GM19043 (cell line): ENCODE measurements around the gene NIPA2.

Source experiments
- ATAC-seq: cut with Tn5 transposase; IDR thresholded peaks from one replicate; pipeline ENCODE4 v1.9.1; 2021; ENCODE audit warnings: low read depth; ENCODE audit not compliant: unreplicated experiment

NIPA2 gene

DNA sequence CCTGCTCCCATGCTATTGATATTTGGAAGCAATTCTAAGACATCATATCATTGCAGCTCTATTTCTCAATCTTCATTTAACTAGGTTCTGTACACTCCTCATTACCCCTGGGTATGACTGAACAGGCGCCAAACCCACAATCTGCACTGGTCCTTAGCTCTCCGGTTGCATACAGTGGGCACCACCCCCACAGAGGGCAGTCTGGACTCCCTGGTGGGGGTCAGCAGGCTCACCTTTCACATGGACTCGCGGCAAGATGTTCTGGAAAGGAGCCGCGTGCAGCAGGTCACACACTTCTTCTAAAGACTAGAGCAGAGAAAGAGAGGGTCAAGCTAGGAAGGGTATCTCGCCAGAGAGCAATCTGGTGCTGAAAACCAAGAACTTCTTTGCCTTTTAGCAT, 36.5 kb downstream of the NIPA2 start:
- no peak for ATAC-seq

- no peak for ATAC-seq
Observed at GRCh38 chr15:22877117-22877516, 38.7 kb downstream of the NIPA2 start.

DNA sequence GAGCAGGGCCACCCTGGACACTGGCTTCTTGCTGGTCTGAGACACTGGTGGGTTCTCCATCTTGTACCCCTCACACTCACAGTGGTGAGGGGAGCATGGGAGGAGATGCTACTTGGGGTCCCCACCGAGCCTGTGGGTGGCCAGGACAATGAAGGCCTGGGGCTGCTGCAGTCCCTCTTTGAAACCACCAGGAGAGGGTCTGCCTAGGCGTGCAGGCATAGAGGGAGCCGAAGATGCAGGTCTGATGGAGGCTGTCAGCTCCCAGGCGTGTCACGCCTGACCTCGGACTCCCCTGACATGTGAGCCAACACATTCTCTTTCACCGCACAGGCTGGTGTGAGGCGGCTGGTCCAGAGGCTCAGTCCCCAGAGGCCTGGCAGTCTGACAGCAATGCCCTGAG, 39.1 kb downstream of the NIPA2 start:
- ATAC-seq: no peak

DNA sequence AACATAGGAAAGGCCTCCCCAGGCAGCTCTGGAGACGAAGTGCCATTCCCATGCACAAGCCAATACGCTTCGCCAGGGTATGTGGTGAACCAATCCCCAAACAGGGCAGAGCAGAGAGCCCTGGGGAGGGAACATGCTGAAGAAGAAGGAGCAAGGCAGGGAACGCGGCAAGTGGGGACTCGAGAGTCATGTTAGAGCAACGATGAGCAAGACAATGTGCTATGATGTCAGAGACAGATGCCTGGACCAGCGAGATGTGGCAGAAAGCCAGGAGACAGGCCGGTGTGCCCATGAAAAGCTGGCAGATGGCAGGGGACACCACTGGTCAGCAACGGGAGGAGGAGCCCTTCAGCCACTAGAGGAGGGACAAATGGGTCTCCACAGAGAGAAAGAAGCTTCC, 39.6 kb downstream of the NIPA2 start:
- no peak for ATAC-seq

GRCh38 chr15:22880068-22880980, 41.9 kb downstream of the NIPA2 start:
- ATAC-seq: no peak

GRCh38 chr15:22880981-22881738, 42.7 kb downstream of the NIPA2 start:
- ATAC-seq: no peak

- no peak for ATAC-seq
Observed at GRCh38 chr15:22881739-22882440, 43.4 kb downstream of the NIPA2 start.

- ATAC-seq: no peak
Observed at GRCh38 chr15:22883196-22883595, 44.7 kb downstream of the NIPA2 start.

DNA sequence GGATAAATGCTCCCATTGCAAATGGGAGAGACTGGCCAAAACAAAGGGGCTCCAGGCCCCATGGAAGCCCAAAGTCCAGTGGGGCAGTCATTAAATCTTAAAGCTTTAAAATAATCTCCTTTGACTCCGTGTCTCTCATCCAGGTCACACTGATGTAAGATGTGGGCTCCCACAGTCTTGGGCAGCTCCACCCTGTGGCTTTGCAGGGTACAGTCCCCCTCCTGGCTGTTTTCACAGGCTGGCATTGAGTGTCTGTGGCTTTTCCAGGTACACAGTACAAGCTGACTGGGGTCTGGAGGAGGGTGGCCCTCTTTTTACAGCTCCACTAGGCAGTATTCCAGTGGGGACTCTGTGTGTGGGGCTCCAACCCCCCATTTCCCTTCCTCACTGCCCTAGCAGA, 45.9 kb downstream of the NIPA2 start:
- no peak for ATAC-seq

GRCh38 chr15:22885120-22885519, 46.7 kb downstream of the NIPA2 start:
- ATAC-seq: no peak

DNA sequence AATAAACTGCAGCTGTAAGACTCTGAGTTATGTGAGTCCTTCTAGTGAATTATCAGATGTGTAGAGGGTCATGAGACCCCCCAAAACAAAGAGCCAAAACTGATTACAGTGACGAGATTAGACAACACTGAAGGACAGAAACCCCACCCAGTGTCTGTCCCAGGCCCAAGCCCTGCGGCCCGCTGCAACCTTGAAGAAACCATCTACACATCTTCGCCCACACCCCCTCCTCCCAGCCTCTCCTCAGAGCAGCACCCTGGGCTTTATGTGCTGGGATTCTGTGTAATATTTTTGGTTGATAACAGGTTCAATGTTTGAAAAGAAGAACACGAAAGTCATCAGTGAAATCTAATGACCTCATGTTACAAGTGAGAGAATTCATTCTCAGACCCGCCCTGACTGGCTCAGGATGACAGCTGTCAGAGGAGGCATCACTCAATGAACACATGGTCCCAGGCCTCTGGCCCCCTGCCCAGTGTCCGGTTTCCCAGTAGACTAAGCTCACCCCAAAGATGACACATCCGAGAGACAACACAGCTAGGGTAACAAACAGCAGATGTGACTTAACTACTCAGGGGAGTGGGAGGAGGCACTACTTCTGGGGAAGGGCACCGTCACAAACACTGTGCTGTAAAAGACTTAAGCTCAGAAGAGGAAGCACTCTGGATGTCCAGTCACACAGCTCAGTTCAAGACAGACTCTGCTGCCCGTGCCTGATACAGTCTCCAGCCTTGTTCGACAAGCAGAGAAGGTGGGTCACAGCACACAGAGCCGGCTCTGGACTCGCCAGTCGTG, 48.9 kb downstream of the NIPA2 start:
- ATAC-seq: no peak

- ATAC-seq: no peak
Observed at GRCh38 chr15:22888120-22888859, 49.8 kb downstream of the NIPA2 start.

DNA sequence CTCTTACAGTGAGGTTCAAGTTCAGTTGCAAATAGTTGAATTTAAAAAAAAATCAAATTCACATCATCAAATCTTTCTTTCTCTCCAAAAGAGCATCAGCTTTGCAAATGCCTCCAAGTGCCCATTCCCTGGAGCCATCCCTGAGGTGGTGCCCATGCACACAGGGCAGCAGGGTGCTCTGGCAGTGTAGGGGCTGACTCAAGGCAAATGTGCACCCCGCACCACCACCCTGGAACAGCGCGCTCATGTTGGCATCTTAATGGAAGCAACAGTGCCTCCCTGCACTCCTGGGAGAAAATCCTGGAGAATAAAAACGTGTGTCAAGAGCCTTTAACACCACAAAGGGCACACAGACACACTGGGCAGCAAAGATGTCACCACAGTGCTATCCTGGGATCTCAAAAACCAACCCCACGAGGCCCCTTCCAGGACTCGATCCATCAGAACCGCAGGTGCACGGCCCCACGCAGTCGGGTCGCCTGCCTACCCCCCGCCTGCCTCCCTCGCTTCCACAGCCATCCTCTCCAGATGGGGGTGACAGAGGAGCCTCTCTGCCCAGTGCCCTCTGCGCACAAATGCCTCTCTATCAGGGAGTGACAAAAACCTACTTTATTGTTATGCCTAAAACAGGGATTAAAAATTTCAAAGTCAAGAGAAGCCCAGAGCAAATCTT, 50.8 kb downstream of the NIPA2 start:
- ATAC-seq: no peak

DNA sequence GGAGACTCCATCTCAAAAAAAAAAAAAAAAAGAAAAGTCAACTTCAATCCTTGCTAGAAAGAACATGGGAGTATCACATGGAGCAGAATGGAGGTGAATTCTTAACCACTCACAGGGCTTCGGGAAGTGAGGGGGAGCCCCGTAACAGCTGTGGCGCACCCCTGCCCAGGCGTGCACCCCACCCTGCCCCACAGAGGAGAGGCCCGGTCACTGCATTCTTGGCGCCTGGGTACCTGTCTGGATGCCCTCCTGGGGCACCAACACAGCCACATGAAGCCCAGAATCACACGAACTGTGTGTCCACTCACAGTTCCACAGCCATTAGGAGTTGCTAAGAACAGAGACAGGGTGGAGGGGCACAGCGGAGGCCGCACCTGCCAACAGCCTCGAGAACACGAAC, 51.8 kb downstream of the NIPA2 start:
- ATAC-seq: no peak

- no peak for ATAC-seq
Observed at GRCh38 chr15:22891426-22892210, 53.2 kb downstream of the NIPA2 start.

GRCh38 chr15:22892333-22892732, 53.9 kb downstream of the NIPA2 start:
- ATAC-seq: no peak

DNA sequence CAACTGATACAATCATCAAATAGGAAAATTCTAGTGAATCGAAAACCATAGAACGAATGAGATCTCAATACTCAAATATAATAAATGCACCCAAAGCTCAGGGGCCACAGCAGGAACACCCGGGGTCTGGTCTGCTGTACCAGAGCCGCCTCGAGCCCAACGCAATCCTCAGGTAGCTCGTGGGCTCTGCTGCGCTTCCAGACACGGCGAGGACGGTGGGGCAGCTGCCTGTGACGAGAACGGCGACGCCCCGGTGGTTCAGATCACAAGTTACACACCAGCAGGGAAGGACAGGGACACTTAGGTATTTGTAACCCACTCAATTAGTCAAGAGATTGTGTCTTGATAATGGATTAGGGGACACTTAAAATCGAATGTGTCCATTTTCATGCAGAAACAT, 54.6 kb downstream of the NIPA2 start:
- ATAC-seq: no peak

DNA sequence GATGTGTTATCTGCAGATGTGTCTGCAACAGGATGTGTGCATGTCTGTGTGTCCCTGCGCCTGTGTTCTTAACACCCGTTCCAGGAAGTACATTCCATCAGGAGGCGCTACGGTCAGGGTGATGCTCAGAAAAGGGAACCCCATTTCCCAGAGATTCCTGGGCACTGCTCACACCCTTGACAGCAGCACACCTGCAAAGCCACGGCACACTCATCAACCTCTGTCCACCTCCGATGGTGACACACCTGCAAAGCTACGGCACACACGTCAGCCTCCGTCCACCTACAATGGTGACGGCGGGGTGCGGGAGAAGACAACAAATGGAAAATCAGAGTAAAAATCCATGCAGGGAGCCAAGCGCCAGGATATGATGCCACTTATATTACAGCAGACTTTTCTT, 55.4 kb downstream of the NIPA2 start:
- ATAC-seq: no peak
